Measurements from ENCODE around the gene NKX1-1. TPM values are rescaled to one million over a fixed set of nuclear protein-coding genes. Genes with fewer than 3 reads are reported as not detected.
A peak's percentile ranks its signal among the peaks of the same experiment; 100 is the strongest.

The NKX1-1 gene
- total and polyA plus RNA-seq, 12 donors: not detected

- Histone ChIP-seq H3K27ac (peak overlapping the region; percentile 15 to 92 (median 68)), H3K36me3 (replicated peaks in 1 of 2) (no peaks in the 10 kb centered on the region), H3K4me3 (no peak overlapping the region), H3K27me3 (no peaks in the 10 kb centered on the region), H3K9me3 (replicated peaks in 1 of 3) (no peaks in the 10 kb centered on the region), H3K4me1 (replicated peaks in 1 of 2) (peaks cover 6 to 17% of the 10 kb centered on the region in 2 donors)
- intact Hi-C loops (cut with DNase I): no loop called here
- TF ChIP-seq POLR2A (IDR thresholded peaks at IDR 0.05) (peak in 1 of 2 donors; percentile 54), CTCF (IDR thresholded peaks at IDR 0.05) (peak in 1 of 6 experiments; percentile 1)
- 44 to 57% (median 48%) methylated on average over 10 to 29 of the region's 29 CpGs for WGBS, 4 donors
- DNase-seq: peak; percentile 89 to 94 (median 93)
Measured at GRCh38 chr4:1360423-1361283, 45.6 kb downstream of the NKX1-1 start.

DNA sequence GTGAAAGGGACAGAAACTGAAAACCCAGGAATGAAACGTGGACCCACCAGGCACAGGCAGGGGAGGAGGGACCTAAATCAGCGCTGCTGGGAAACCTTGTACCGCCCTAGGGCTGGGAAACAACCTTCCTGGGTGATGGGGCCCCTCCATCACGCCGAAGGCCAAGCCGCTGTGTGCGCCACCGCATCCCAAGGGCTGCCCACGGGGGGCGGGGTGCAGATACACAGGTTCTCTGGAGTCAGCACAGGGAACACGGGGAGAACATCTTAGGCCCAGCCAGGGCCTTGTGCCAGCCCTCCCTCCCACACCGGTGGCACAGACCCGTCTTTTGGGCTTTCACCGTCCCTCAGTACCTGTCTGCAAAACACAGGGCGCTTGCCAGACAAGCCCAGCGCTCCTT lies 46.3 kb downstream of the NKX1-1 start:
- Histone ChIP-seq H3K27ac (peak overlapping the region; percentile 15 to 92 (median 68)), H3K4me3 (no peak overlapping the region), H3K36me3 (replicated peaks in 1 of 2) (peaks cover 0 to 6% of the 10 kb centered on the region in 2 donors), H3K4me1 (replicated peaks in 1 of 2) (peaks cover 6 to 17% of the 10 kb centered on the region in 2 donors), H3K9me3 (replicated peaks in 1 of 3) (no peaks in the 10 kb centered on the region), H3K27me3 (no peaks in the 10 kb centered on the region)
- intact Hi-C loops (cut with DNase I): loop anchor here (5.0 to 10.0 kb wide), 3 partner anchors 152 to 267 kb away; no protein-coding TSS in a partner anchor
- TF ChIP-seq CTCF (IDR thresholded peaks at IDR 0.05) (no peak), POLR2A (IDR thresholded peaks at IDR 0.05) (no peak)
- peak in 3 of 7 donors; percentile 49 to 55 (median 53) for DNase-seq
- 48 to 70% (median 59%) methylated on average over 11 to 16 of the region's 16 CpGs for WGBS, 4 donors

- Histone ChIP-seq H3K27me3 (no peaks in the 10 kb centered on the region), H3K36me3 (replicated peaks in 1 of 2) (peaks cover 0 to 10% of the 10 kb centered on the region in 2 donors), H3K4me3 (no peak overlapping the region), H3K9me3 (replicated peaks in 1 of 3) (no peaks in the 10 kb centered on the region), H3K4me1 (replicated peaks in 1 of 2) (peaks cover 6 to 17% of the 10 kb centered on the region in 2 donors), H3K27ac (no peak overlapping the region)
- TF ChIP-seq POLR2A (IDR thresholded peaks at IDR 0.05) (no peak), CTCF (IDR thresholded peaks at IDR 0.05) (no peak)
- DNase-seq: no peak
- WGBS, 4 donors: 85 to 96% (median 91%) methylated on average over 14 of the region's 14 CpGs
- intact Hi-C loops (cut with DNase I): loop anchor here (5.0 to 10.0 kb wide), 3 partner anchors 153 to 268 kb away; no protein-coding TSS in a partner anchor
Measured at GRCh38 chr4:1359144-1359501, 47.1 kb downstream of the NKX1-1 start.

DNA sequence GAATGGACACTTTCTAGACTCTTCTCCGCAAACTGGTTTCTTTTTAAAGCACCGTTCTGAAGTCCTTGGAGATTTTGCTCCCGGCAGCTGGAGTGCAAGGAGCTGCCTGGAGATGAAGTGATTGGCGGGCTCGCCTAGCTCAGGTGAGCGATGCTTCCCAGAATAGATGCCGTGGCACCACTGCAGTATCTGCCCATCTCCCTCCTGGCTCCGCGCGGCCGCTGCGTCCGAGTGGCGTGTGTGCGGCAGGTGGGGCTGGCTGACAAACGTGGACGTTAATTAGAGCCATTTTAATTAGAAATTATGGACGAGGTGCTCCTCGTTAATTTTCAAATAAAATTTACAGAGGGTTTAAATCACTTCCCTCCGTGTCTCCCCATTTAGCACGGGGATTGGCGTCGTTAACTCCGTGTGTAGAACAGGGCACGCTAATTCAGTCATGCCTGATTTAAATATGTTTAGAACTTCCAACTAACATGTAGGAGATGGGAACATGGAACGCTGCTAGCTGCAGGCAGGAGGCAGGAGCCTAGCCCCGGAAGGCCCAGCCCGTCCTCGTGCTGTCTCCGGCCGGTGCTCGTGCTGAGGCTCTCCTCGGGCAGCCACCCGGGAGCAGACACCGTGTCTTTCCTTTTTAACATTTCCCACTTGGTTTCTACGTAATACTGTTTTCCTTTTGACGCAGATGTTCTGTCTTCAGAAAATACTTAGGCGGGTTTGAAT lies 47.7 kb downstream of the NKX1-1 start:
- Histone ChIP-seq H3K4me3 (no peak overlapping the region), H3K9me3 (replicated peaks in 1 of 3) (no peaks in the 10 kb centered on the region), H3K27ac (no peak overlapping the region), H3K27me3 (no peaks in the 10 kb centered on the region), H3K4me1 (replicated peaks in 1 of 2) (peaks cover 6 to 17% of the 10 kb centered on the region in 2 donors), H3K36me3 (replicated peaks in 1 of 2) (peaks cover 0 to 10% of the 10 kb centered on the region in 2 donors)
- DNase-seq: no peak
- TF ChIP-seq CTCF (IDR thresholded peaks at IDR 0.05) (no peak), POLR2A (IDR thresholded peaks at IDR 0.05) (no peak)
- intact Hi-C loops (cut with DNase I): loop anchor here (5.0 to 10.0 kb wide), 3 partner anchors 154 to 269 kb away; no protein-coding TSS in a partner anchor
- WGBS, 4 donors: 94 to 96% (median 96%) methylated on average over 37 to 38 of the region's 38 CpGs
